GM12878 (cell line): ENCODE measurements around the gene DOHH. TPM values are rescaled to one million over a fixed set of nuclear protein-coding genes. Genes with fewer than 3 reads are reported as not detected.

ENCODE experiments used
- ATAC-seq: fragments of 200-7000 bp; cut with Tn5 transposase; 3 replicates; pipeline ENCODE4 v1.9.1; 2020; ENCODE audit warnings: mild to moderate bottlenecking, moderate library complexity
- BruUV-seq: library from RNA; stranded (reverse); fragments of 400-500 nt; replicated peaks from 2 replicates; lab custom pipeline; 2021; lab: Mats Ljungman, UMichigan
- CTCF ChIA-PET: fragments of 300-600 bp; sonication (Branson Sonifier 250); formaldehyde crosslinking; extraction: SDS; loops from one replicate; lab custom pipeline; 2021; ENCODE audit warnings: inconsistent platforms; lab: Yijun Ruan, JAX
- POLR2A ChIA-PET: fragments of 350-600 bp; formaldehyde crosslinking; extraction: SDS; loops from one replicate; lab custom pipeline; 2021; ENCODE audit warnings: inconsistent platforms; lab: Charles Lee
- RAD21 ChIA-PET: fragments of 300-600 bp; sonication (Branson Sonifier 250); formaldehyde crosslinking; loops from one replicate; lab custom pipeline; 2023; ENCODE audit warnings: antibody characterized with exemption; ENCODE audit not compliant: unreplicated experiment; lab: Charles Lee
- SMC1A ChIA-PET: fragments of 300-600 bp; sonication (Branson Sonifier 250); formaldehyde crosslinking; loops from one replicate; lab custom pipeline; 2023; ENCODE audit not compliant: unreplicated experiment, uncharacterized antibody; lab: Charles Lee
- DNase-seq: peaks from one replicate; pipeline ENCODE4 v3.0.0-alpha.2; 2011; ENCODE audit warnings: low read depth, low spot score
- FAIRE-seq: peaks from 3 replicates; lab custom pipeline; 2011; peaks lifted over from hg19 to GRCh38; lab: Jason Lieb, UNC
- H2AFZ ChIP-seq: 2 replicates; pipeline ENCODE4 v1.6.0; 2011; ENCODE audit warnings: low read depth, low read length, control low read depth; ENCODE audit not compliant: control insufficient read depth
- H3K27ac ChIP-seq: 2 replicates; pipeline ENCODE4 v1.5.1; 2011; ENCODE audit warnings: control low read depth; ENCODE audit not compliant: control insufficient read depth, insufficient read depth
- H3K27me3 ChIP-seq, 2 experiments: replicated peaks in 1 of 2; 2 replicates each; pipeline versions ENCODE4 v1.6.0 to v1.6.1; 2011; ENCODE audit warnings: low read length in 1 of 2; ENCODE audit not compliant: control insufficient read depth in 2 of 2, insufficient read depth in 2 of 2
- H3K36me3 ChIP-seq, 2 experiments: 2 replicates each; pipeline ENCODE4 v1.5.1; 2011; ENCODE audit warnings: low read length in 1 of 2; ENCODE audit not compliant: control insufficient read depth in 2 of 2, insufficient read depth in 2 of 2
- H3K4me1 ChIP-seq: 2 replicates; pipeline ENCODE4 v1.6.1; 2011; ENCODE audit warnings: mild to moderate bottlenecking, low read length, moderate library complexity, mixed read lengths; ENCODE audit not compliant: control insufficient read depth, insufficient read depth
- H3K4me2 ChIP-seq: 2 replicates; pipeline ENCODE4 v1.6.0; 2011; ENCODE audit warnings: control low read depth; ENCODE audit not compliant: control insufficient read depth, insufficient read depth
- H3K4me3 ChIP-seq: fragments of 200-600 bp; sonication (generic); 2 replicates; pipeline ENCODE4 v1.5.1; 2016
- H3K79me2 ChIP-seq: 2 replicates; pipeline ENCODE4 v1.6.0; 2011; ENCODE audit warnings: low read length; ENCODE audit not compliant: control insufficient read depth, insufficient read depth
- H3K9ac ChIP-seq: 2 replicates; pipeline ENCODE4 v1.8.0; 2011; ENCODE audit warnings: low read length, control low read depth, mixed read lengths; ENCODE audit not compliant: control insufficient read depth, insufficient read depth
- H3K9me3 ChIP-seq: replicated peaks from 3 replicates; pipeline ENCODE4 v1.5.1; 2011; ENCODE audit warnings: mild to moderate bottlenecking, low read length; ENCODE audit not compliant: control insufficient read depth, insufficient read depth
- H4K20me1 ChIP-seq: 2 replicates; pipeline ENCODE4 v1.6.0; 2011; ENCODE audit not compliant: control insufficient read depth, insufficient read depth
- CHD4 ChIP-seq: fragments of 200-600 bp; sonication (generic); IDR thresholded peaks from 2 replicates; pipeline ENCODE4 v1.6.1; 2016; ENCODE audit warnings: mild to moderate bottlenecking
- EGR1 ChIP-seq, 2 experiments: IDR thresholded peaks; 1 replicate in 1 of 2; 2 replicates in 1 of 2; pipeline ENCODE4 v1.6.1; 2011 to 2012; ENCODE audit warnings: low read depth in 2 of 2, low read length in 2 of 2, borderline replicate concordance in 1 of 2, mild to moderate bottlenecking in 1 of 2, moderate library complexity in 1 of 2
- FOXK2 ChIP-seq: fragments of 450-650 bp; IDR thresholded peaks from 2 replicates; pipeline ENCODE4 v1.6.1; 2017; ENCODE audit warnings: mild to moderate bottlenecking, moderate library complexity
- FOXM1 ChIP-seq: IDR thresholded peaks from 2 replicates; pipeline ENCODE4 v1.6.1; 2012; ENCODE audit warnings: low read depth, mild to moderate bottlenecking, inconsistent platforms, low read length, moderate library complexity
- GATAD2B ChIP-seq: fragments of 450-650 bp; conservative IDR thresholded peaks from 2 replicates; pipeline ENCODE4 v1.6.1; 2017; ENCODE audit warnings: low read depth, mild to moderate bottlenecking, moderate library complexity
- MTA2 ChIP-seq: fragments of 450-650 bp; IDR thresholded peaks from 2 replicates; pipeline ENCODE4 v1.6.1; 2016; ENCODE audit warnings: low read depth, mild to moderate bottlenecking, moderate library complexity
- PAX5 ChIP-seq: IDR thresholded peaks from 2 replicates; pipeline ENCODE4 v1.6.1; 2011; ENCODE audit warnings: low read depth, low read length, borderline replicate concordance
- SMAD5 ChIP-seq: IDR thresholded peaks from 2 replicates; pipeline ENCODE4 v1.6.1; 2016; ENCODE audit warnings: antibody characterized with exemption, low read depth
- SMC3 ChIP-seq: IDR thresholded peaks from 2 replicates; pipeline ENCODE4 v1.6.1; 2011; ENCODE audit warnings: low read length, improper control_type of control experiment, borderline replicate concordance
- ZBED1 ChIP-seq: IDR thresholded peaks from 2 replicates; pipeline ENCODE4 v1.6.1; 2016; ENCODE audit warnings: borderline replicate concordance
- WGBS: methylation state at CpG from one replicate; pipeline ENCODE4 v1.1.6; 2016; ENCODE audit warnings: low lambda C conversion rate; ENCODE audit not compliant: insufficient replicate concordance, insufficient coverage; ENCODE audit errors: missing lambda C conversion rate; 5-methylcytosine and 5-hydroxymethylcytosine counted together
- in situ Hi-C: fragments of 300-500 bp; cut with MboI; formaldehyde crosslinking; loops from 9 replicates; pipeline ENCODE4 v1.14.3; 2018; ENCODE audit warnings: mixed read lengths
- intact Hi-C: fragments of 100-400 bp; cut with micrococcal nuclease; formaldehyde crosslinking; loops from one replicate; pipeline ENCODE4 v1.14.2; 2022; ENCODE audit not compliant: unreplicated experiment
- polyA plus RNA-seq, 11 experiments: library from polyadenylated mRNA; depleted of rRNA in 4 of 11; unstranded in 6 of 11; stranded (reverse) in 5 of 11; fragments of >200 nt; fragmentation: Nextera tagmentation in 4 of 11; fragmentation: Illumina TruSeq in 1 of 11; extraction: Ambion mirVana in 4 of 11; extraction: Trizol in 1 of 11; gene quantifications; 1 replicate in 1 of 11; 2 replicates in 10 of 11; pipeline versions ENCODE4 v1.2.1 to v1.2.3, GENCODE V29; 2011 to 2016; ENCODE audit warnings: inconsistent platforms in 2 of 11, missing spikeins in 2 of 11, low read depth in 1 of 11
- total RNA-seq, 4 experiments: library from RNA; depleted of rRNA in 3 of 4; stranded (reverse); fragments of >200 nt in 3 of 4; fragmentation: Illumina TruSeq in 1 of 4; extraction: Trizol in 1 of 4; gene quantifications; 2 replicates each; pipeline versions ENCODE4 v1.2.1 to v1.2.3, GENCODE V29; 2013 to 2021
- TF ChIP-seq, protein P1 (sequence below): fragments of 450-650 bp; IDR thresholded peaks from 2 replicates; pipeline ENCODE4 v1.6.1; 2016; ENCODE audit warnings: mild to moderate bottlenecking
- TF ChIP-seq, protein P2 (sequence below): fragments of 450-650 bp; IDR thresholded peaks from 2 replicates; pipeline ENCODE4 v1.6.1; 2018; ENCODE audit warnings: mild to moderate bottlenecking, low read depth, moderate library complexity; ENCODE audit not compliant: partially characterized antibody
- TF ChIP-seq, protein P3 (sequence below): fragments of 450-650 bp; IDR thresholded peaks from 2 replicates; pipeline ENCODE4 v1.6.1; 2017; ENCODE audit warnings: mild to moderate bottlenecking, low read depth, inconsistent platforms; ENCODE audit not compliant: poor library complexity, severe bottlenecking
- TF ChIP-seq, protein P4 (sequence below): fragments of 450-650 bp; formaldehyde crosslinking; IDR thresholded peaks from 2 replicates; pipeline ENCODE4 v1.5.0; 2022; ENCODE audit warnings: mild to moderate bottlenecking, missing genetic modification characterization

Gene DOHH
- total and polyA plus RNA-seq, 10 of the 15 experiments (the other 5 are each of a cell fraction or from before 2014, with no cell fraction given), result 0.11 to 28.6 (median 11.7) TPM

DNA sequence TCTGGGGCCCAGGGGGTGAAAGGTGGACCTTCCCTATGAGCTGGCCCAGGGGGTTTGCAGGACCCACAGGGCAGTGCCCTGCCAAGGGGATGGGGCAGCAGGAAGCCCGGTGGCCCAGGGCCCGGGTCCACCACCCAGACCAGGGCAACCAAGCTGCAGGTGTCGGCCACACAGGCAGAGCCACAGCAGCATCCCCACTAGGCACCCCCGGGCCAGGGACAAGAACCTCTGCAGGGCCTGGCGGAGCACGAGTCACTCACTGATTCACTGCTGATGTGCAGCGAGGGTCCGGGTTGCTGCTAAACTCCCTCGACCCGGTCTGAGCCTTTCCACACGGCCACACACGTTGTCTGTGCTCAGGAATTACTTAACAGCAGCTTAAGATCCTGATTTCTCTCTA is 14.5 kb upstream of the DOHH start:
- WGBS, result 88% methylated on average over 12 of the region's 12 CpGs

More for the DNA sequence above, 14.5 kb upstream of the DOHH start:
- no peak for FAIRE-seq
- peaks cover 19% of the 10 kb centered on the region for H3K79me2 ChIP-seq
- no peak overlapping the region for H2AFZ ChIP-seq
- CTCF ChIA-PET, result no interaction called here
- in situ Hi-C loops, result no loop called here
- no peaks in the 10 kb centered on the region for H3K9me3 ChIP-seq
- BruUV-seq, result no TSS peak
- no peaks in the 10 kb centered on the region for H3K27me3 ChIP-seq
- H3K36me3 ChIP-seq, result peaks cover 3 to 7% of the 10 kb centered on the region in 2 experiments; a peak in 2 of 4 replicates
- POLR2A ChIA-PET, result interaction anchor here (0.6 kb wide), 1 partner anchor 9 kb away, joined by 4 read pairs; the partner anchor contains the start of gene FZR1
- intact Hi-C loops, result no loop called here
- no peak overlapping the region for H3K27ac ChIP-seq
- no peak overlapping the region for H3K9ac ChIP-seq
- H3K4me1 ChIP-seq, result peaks cover 4% of the 10 kb centered on the region; the same call in 1 of the 2 replicates
- no peak for TF ChIP-seq EGR1 (IDR thresholded peaks at IDR 0.05; ENCODE audit: borderline replicate concordance in 1 of 2, low read depth in 2 of 2, low read length in 2 of 2)
- no peak for TF ChIP-seq CHD4
- TF ChIP-seq, protein P1, sequence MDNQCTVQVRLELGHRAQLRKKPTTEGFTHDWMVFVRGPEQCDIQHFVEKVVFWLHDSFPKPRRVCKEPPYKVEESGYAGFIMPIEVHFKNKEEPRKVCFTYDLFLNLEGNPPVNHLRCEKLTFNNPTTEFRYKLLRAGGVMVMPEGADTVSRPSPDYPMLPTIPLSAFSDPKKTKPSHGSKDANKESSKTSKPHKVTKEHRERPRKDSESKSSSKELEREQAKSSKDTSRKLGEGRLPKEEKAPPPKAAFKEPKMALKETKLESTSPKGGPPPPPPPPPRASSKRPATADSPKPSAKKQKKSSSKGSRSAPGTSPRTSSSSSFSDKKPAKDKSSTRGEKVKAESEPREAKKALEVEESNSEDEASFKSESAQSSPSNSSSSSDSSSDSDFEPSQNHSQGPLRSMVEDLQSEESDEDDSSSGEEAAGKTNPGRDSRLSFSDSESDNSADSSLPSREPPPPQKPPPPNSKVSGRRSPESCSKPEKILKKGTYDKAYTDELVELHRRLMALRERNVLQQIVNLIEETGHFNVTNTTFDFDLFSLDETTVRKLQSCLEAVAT, result no peak
- TF ChIP-seq PAX5, result no peak
- TF ChIP-seq MTA2, result no peak
- no peak for TF ChIP-seq SMAD5
- TF ChIP-seq, protein P2, sequence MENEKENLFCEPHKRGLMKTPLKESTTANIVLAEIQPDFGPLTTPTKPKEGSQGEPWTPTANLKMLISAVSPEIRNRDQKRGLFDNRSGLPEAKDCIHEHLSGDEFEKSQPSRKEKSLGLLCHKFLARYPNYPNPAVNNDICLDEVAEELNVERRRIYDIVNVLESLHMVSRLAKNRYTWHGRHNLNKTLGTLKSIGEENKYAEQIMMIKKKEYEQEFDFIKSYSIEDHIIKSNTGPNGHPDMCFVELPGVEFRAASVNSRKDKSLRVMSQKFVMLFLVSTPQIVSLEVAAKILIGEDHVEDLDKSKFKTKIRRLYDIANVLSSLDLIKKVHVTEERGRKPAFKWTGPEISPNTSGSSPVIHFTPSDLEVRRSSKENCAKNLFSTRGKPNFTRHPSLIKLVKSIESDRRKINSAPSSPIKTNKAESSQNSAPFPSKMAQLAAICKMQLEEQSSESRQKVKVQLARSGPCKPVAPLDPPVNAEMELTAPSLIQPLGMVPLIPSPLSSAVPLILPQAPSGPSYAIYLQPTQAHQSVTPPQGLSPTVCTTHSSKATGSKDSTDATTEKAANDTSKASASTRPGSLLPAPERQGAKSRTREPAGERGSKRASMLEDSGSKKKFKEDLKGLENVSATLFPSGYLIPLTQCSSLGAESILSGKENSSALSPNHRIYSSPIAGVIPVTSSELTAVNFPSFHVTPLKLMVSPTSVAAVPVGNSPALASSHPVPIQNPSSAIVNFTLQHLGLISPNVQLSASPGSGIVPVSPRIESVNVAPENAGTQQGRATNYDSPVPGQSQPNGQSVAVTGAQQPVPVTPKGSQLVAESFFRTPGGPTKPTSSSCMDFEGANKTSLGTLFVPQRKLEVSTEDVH, result no peak
- TF ChIP-seq ZBED1, result no peak
- no peak for TF ChIP-seq FOXM1
- no peak for TF ChIP-seq SMC3
- no peak for TF ChIP-seq FOXK2
- TF ChIP-seq, protein P3, sequence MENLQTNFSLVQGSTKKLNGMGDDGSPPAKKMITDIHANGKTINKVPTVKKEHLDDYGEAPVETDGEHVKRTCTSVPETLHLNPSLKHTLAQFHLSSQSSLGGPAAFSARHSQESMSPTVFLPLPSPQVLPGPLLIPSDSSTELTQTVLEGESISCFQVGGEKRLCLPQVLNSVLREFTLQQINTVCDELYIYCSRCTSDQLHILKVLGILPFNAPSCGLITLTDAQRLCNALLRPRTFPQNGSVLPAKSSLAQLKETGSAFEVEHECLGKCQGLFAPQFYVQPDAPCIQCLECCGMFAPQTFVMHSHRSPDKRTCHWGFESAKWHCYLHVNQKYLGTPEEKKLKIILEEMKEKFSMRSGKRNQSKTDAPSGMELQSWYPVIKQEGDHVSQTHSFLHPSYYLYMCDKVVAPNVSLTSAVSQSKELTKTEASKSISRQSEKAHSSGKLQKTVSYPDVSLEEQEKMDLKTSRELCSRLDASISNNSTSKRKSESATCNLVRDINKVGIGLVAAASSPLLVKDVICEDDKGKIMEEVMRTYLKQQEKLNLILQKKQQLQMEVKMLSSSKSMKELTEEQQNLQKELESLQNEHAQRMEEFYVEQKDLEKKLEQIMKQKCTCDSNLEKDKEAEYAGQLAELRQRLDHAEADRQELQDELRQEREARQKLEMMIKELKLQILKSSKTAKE, result no peak
- TF ChIP-seq, protein P4, sequence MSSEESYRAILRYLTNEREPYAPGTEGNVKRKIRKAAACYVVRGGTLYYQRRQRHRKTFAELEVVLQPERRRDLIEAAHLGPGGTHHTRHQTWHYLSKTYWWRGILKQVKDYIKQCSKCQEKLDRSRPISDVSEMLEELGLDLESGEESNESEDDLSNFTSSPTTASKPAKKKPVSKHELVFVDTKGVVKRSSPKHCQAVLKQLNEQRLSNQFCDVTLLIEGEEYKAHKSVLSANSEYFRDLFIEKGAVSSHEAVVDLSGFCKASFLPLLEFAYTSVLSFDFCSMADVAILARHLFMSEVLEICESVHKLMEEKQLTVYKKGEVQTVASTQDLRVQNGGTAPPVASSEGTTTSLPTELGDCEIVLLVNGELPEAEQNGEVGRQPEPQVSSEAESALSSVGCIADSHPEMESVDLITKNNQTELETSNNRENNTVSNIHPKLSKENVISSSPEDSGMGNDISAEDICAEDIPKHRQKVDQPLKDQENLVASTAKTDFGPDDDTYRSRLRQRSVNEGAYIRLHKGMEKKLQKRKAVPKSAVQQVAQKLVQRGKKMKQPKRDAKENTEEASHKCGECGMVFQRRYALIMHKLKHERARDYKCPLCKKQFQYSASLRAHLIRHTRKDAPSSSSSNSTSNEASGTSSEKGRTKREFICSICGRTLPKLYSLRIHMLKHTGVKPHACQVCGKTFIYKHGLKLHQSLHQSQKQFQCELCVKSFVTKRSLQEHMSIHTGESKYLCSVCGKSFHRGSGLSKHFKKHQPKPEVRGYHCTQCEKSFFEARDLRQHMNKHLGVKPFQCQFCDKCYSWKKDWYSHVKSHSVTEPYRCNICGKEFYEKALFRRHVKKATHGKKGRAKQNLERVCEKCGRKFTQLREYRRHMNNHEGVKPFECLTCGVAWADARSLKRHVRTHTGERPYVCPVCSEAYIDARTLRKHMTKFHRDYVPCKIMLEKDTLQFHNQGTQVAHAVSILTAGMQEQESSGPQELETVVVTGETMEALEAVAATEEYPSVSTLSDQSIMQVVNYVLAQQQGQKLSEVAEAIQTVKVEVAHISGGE (CRISPR knock-in tag), result no peak
- no peak for TF ChIP-seq GATAD2B
- TF ChIP-seq, all 136 proteins: peak for 0
- Histone ChIP-seq H3K4me2 (no peak overlapping the region), H4K20me1 (no peaks in the 10 kb centered on the region), H3K4me3 (no peak overlapping the region)
- RAD21 ChIA-PET, result no interaction called here
- no peak for DNase-seq
- SMC1A ChIA-PET, result no interaction called here
- ATAC-seq, result no peak
